Measurements from ENCODE around the gene KRT75. TPM values are rescaled to one million over a fixed set of nuclear protein-coding genes. Genes with fewer than 3 reads are reported as not detected.
A peak's percentile ranks its signal among the peaks of the same experiment; 100 is the strongest.

The KRT75 gene
- total RNA-seq, 1 donor from 2014 or later, result not detected

GRCh38 chr12:52396656-52397055 lies 37.5 kb downstream of the KRT75 start:
- Mint-ChIP-seq H3K36me3 (no peaks in the 10 kb centered on the region), H3K4me1 (peaks cover 4% of the 10 kb centered on the region), H3K27ac (no peak overlapping the region), H3K4me3 (no peak overlapping the region), H3K27me3 (ENCODE audit: low read depth) (peaks cover 18% of the 10 kb centered on the region), H3K9me3 (no peaks in the 10 kb centered on the region)
- TF ChIP-seq, protein P1, sequence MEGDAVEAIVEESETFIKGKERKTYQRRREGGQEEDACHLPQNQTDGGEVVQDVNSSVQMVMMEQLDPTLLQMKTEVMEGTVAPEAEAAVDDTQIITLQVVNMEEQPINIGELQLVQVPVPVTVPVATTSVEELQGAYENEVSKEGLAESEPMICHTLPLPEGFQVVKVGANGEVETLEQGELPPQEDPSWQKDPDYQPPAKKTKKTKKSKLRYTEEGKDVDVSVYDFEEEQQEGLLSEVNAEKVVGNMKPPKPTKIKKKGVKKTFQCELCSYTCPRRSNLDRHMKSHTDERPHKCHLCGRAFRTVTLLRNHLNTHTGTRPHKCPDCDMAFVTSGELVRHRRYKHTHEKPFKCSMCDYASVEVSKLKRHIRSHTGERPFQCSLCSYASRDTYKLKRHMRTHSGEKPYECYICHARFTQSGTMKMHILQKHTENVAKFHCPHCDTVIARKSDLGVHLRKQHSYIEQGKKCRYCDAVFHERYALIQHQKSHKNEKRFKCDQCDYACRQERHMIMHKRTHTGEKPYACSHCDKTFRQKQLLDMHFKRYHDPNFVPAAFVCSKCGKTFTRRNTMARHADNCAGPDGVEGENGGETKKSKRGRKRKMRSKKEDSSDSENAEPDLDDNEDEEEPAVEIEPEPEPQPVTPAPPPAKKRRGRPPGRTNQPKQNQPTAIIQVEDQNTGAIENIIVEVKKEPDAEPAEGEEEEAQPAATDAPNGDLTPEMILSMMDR (IDR thresholded peaks at IDR 0.05; ENCODE audit: unreplicated experiment), result no peak
- DNase-seq (ENCODE audit: low spot score in 2 of 2, unreplicated experiment in 2 of 2), result no peak

DNA sequence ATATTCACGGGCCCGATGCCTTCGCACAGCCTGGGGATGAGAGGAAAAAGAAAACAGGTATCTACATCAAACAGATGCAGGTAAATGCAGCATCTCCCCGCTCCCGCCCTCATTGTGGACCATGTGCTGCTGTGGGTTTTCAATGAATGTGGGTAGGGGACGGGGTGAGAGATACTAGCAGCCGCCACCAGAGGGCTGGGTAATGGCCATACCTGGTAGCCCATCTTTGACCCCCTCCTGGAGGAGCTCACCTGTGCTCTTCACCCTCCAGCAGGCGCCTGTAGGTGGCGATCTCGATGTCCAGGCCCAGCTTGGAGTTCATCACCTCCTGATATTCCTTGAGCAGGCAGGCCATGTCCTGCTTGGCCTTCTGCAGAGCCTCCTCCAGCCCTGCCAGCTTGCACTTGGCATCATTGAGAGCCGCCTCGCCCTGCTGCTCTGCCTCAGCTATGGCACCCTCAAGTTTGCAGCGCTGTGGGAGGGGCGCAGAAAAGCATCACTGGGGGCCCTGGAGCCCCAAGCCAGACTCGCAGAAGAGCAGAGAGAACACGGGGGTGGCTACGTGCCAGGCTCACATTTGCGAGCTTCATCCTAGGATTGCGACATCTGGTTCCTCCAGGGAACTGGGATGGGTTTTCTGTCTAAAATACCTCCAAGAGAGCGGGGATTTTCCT lies 38.3 kb downstream of the KRT75 start:
- DNase-seq (ENCODE audit: low spot score in 2 of 2, unreplicated experiment in 2 of 2), result no peak
- peaks cover 5% of the 10 kb centered on the region for H3K4me1 Mint-ChIP-seq
- TF ChIP-seq, protein P1 (IDR thresholded peaks at IDR 0.05; ENCODE audit: unreplicated experiment), result peak; percentile 54
- H3K27me3 Mint-ChIP-seq (ENCODE audit: low read depth), result peaks cover 18% of the 10 kb centered on the region
- no peak overlapping the region for H3K4me3 Mint-ChIP-seq
- H3K9me3 Mint-ChIP-seq, result no peaks in the 10 kb centered on the region
- H3K27ac Mint-ChIP-seq, result no peak overlapping the region
- no peaks in the 10 kb centered on the region for H3K36me3 Mint-ChIP-seq

DNA sequence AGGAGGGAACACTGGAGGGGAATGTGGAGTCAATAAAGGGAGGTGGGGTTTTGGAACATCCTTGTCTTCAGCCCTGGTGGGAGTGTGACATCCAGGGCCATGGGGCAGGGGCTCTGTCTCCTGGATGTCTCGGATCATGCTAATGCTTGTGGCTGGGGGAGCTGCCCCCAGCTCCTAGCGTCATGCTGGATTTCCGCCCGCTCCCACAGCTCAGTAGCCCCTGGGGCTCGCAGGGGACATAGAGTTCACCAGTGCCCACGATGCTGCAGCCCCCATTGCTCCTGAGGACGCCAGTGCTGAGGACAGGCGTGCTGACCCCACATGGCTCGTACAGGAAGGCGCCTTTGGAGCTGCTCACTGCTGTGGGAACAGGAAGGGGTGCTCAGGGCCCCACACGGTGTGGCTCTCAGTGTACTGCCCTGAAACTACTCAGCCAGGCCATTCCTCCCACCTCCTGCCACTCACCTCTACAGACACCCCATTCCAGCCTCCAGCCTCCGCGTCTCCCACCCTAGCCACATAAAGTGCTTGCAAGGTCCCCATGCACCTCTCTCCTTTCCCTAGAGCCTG lies 39.2 kb downstream of the KRT75 start:
- Mint-ChIP-seq H3K36me3 (no peaks in the 10 kb centered on the region), H3K27ac (no peak overlapping the region), H3K4me1 (peaks cover 7% of the 10 kb centered on the region), H3K9me3 (no peaks in the 10 kb centered on the region), H3K27me3 (ENCODE audit: low read depth) (peaks cover 18% of the 10 kb centered on the region), H3K4me3 (no peak overlapping the region)
- TF ChIP-seq, protein P1 (IDR thresholded peaks at IDR 0.05; ENCODE audit: unreplicated experiment), result no peak
- no peak for DNase-seq (ENCODE audit: low spot score in 2 of 2, unreplicated experiment in 2 of 2)

GRCh38 chr12:52392465-52393007 lies 41.6 kb downstream of the KRT75 start:
- Mint-ChIP-seq H3K4me1 (peaks cover 12% of the 10 kb centered on the region), H3K9me3 (no peaks in the 10 kb centered on the region), H3K27ac (no peak overlapping the region), H3K4me3 (no peak overlapping the region), H3K36me3 (no peaks in the 10 kb centered on the region), H3K27me3 (ENCODE audit: low read depth) (peaks cover 22% of the 10 kb centered on the region)
- DNase-seq (ENCODE audit: low spot score in 2 of 2, unreplicated experiment in 2 of 2), result no peak
- TF ChIP-seq, protein P1 (IDR thresholded peaks at IDR 0.05; ENCODE audit: unreplicated experiment), result no peak

DNA sequence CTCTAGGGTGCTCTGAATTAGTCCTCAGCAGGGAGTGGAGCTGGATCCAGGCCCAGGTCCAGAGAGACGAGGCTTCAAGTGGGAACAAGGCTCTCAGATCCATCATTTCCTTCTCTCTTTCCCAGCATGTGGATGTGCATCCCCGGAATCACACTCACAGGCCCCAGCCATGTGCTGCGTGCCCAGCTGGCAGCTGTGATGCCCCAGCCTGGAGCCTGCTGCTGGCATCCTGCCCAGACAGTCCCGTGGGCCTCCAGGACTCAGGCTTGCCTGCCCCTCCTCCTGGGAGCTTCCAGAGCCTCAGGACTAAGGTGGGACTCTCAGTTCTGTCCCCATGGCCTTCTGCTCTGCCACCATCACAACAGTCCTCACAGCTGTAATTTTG lies 42.6 kb downstream of the KRT75 start:
- no peak for DNase-seq (ENCODE audit: low spot score in 2 of 2, unreplicated experiment in 2 of 2)
- TF ChIP-seq, protein P1 (IDR thresholded peaks at IDR 0.05; ENCODE audit: unreplicated experiment), result no peak

More for the DNA sequence above, 42.6 kb downstream of the KRT75 start:
- H3K36me3 Mint-ChIP-seq, result no peaks in the 10 kb centered on the region
- no peaks in the 10 kb centered on the region for H3K9me3 Mint-ChIP-seq
- peaks cover 14% of the 10 kb centered on the region for H3K27me3 Mint-ChIP-seq (ENCODE audit: low read depth)
- H3K4me3 Mint-ChIP-seq, result no peak overlapping the region
- peaks cover 12% of the 10 kb centered on the region for H3K4me1 Mint-ChIP-seq
- H3K27ac Mint-ChIP-seq, result no peak overlapping the region
